ENCODE measurements around the gene CCDC30. TPM values are rescaled to one million over a fixed set of nuclear protein-coding genes. Genes with fewer than 3 reads are reported as not detected.

CCDC30 gene
- total RNA-seq, 4 donors from 2014 or later, result 0.38 to 2.2 (median 1.0) TPM

DNA sequence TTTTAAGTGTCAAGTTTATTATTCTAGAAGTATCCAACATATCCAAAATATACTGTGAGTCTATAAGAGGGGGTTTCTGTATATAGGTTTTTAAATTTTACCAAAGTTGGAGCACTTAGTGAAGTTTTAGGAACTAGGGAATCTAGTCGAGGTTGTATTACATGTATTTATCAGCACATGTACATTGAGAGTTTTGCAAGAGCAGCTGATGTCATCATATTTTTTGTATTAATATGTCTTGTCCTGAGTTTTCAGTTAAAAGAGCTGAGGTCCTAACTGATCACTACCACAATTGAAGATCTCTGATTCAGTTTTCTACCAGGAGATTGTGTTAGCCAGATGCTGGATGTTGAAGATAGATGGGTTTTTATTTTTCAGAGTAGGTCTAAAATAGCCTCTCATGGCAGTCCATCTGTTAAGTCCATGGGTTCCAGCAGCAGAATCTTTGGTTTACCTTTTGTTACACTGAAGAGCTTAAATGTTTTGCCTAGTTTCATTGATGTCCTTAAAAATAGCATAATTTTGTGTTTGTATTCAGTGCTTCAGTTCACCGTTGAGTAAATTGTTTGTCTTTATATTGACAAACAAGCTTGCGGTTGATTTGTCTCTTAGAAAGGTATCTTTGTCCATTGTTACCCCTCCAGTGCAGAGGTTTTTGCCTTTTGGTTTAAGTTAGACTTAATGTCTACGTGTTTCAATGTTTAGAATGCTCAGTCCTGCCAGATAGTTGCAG, 235.2 kb downstream of the CCDC30 start:
- TF ChIP-seq, protein P1, sequence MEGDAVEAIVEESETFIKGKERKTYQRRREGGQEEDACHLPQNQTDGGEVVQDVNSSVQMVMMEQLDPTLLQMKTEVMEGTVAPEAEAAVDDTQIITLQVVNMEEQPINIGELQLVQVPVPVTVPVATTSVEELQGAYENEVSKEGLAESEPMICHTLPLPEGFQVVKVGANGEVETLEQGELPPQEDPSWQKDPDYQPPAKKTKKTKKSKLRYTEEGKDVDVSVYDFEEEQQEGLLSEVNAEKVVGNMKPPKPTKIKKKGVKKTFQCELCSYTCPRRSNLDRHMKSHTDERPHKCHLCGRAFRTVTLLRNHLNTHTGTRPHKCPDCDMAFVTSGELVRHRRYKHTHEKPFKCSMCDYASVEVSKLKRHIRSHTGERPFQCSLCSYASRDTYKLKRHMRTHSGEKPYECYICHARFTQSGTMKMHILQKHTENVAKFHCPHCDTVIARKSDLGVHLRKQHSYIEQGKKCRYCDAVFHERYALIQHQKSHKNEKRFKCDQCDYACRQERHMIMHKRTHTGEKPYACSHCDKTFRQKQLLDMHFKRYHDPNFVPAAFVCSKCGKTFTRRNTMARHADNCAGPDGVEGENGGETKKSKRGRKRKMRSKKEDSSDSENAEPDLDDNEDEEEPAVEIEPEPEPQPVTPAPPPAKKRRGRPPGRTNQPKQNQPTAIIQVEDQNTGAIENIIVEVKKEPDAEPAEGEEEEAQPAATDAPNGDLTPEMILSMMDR (IDR thresholded peaks at IDR 0.05), result no peak
- no peak for TF ChIP-seq POLR2A (IDR thresholded peaks at IDR 0.05)
- intact Hi-C loops (cut with DNase I; ENCODE audit: low total_unique reads), result no loop called here
- 94 to 95% methylated on average over 4 of the region's 4 CpGs for WGBS, 2 donors
- no peak overlapping the region for H3K4me3 ChIP-seq (ENCODE audit: low read depth, poor library complexity, severe bottlenecking)
- no peak for DNase-seq (ENCODE audit: low spot score in 2 of 2)

DNA sequence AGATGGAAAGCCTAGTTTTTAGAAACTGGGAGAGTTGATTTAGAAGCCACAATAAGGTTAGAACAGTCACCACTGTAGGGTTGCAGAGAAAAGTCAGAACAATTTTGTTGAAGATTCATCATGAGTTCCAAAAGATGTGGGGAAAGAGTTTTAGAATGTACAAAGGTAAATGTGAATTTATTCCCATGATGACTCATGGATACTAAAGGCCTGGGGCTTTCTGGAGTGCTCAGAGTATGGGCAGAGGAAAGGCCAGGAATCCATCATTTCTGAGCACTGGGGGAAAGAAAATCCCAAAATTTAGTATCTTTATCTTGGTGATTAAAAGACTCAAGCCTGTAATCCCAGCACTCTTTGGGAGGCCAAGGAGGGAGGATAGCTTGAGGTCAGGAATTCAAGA, 236.9 kb downstream of the CCDC30 start:
- no peak overlapping the region for H3K4me3 ChIP-seq (ENCODE audit: low read depth, poor library complexity, severe bottlenecking)
- no peak for DNase-seq (ENCODE audit: low spot score in 2 of 2)
- intact Hi-C loops (cut with DNase I; ENCODE audit: low total_unique reads), result no loop called here
- TF ChIP-seq, protein P1 (IDR thresholded peaks at IDR 0.05), result no peak
- no peak for TF ChIP-seq POLR2A (IDR thresholded peaks at IDR 0.05)

DNA sequence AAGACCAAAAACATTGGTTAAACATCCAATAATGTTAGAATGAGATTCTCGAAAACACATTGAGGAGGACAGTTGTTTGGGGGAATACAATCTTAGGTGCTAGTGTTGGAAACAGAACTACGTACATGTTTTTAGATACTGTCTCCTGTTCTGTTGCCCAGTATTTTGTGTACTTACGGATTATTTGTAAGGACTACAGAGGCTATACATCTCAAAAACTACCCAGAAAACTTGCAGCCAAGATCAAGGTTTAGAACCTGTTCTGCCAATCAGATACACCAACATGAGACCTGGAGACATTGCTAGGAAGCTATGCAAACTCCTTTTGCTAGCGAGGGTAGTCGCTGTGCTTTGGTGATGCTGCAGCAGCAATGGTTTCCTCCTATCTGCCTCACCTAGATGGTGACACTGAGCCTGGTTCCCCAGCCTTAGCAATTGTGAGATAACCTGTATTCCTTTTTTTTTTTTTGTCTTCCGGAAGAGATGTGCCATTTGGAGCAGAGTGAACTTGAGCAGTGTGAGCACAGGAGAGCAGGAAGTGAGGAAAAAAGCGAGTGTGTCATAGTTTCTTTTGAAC, 240.9 kb downstream of the CCDC30 start:
- H3K4me3 ChIP-seq (ENCODE audit: low read depth, poor library complexity, severe bottlenecking), result no peak overlapping the region
- intact Hi-C loops (cut with DNase I; ENCODE audit: low total_unique reads), result no loop called here
- no peak for TF ChIP-seq POLR2A (IDR thresholded peaks at IDR 0.05)
- TF ChIP-seq, protein P1 (IDR thresholded peaks at IDR 0.05), result no peak
- no peak for DNase-seq (ENCODE audit: low spot score in 2 of 2)
- 93 to 95% methylated on average over 7 of the region's 7 CpGs for WGBS, 2 donors

Other genes with a start within 250 kb of the CCDC30 start
- gene FOXJ3, start 128.1 kb upstream of the CCDC30 start, total RNA-seq, result 10 to 100 TPM; 29.8 to 39.6 (median 35.9) TPM
- gene RIMKLA, start 82.5 kb upstream of the CCDC30 start, total RNA-seq, result under 1 TPM in 3 of 4 donors, not detected in 1; 0.04 to 0.34 (median 0.26) TPM
- 1 to 10 TPM in 1 of 4 donors, under 1 TPM in 2, not detected in 1; 0.25 to 8.0 (median 0.42) TPM for gene ZMYND12, start 7.3 kb upstream of the CCDC30 start, total RNA-seq
- 100 to 1,000 TPM in 2 of 4 donors, 10 to 100 TPM in 2; 68.5 to 115 (median 89.7) TPM for gene PPCS, start 6.7 kb upstream of the CCDC30 start, total RNA-seq
- gene PPIH, start 195.1 kb downstream of the CCDC30 start, total RNA-seq, result 10 to 100 TPM; 16.2 to 25.7 (median 20.5) TPM
- gene YBX1, start 219.1 kb downstream of the CCDC30 start, total RNA-seq, result 100 to 1,000 TPM; 227 to 358 (median 293) TPM